ENCODE measurements around the gene IFNA7.

DNA sequence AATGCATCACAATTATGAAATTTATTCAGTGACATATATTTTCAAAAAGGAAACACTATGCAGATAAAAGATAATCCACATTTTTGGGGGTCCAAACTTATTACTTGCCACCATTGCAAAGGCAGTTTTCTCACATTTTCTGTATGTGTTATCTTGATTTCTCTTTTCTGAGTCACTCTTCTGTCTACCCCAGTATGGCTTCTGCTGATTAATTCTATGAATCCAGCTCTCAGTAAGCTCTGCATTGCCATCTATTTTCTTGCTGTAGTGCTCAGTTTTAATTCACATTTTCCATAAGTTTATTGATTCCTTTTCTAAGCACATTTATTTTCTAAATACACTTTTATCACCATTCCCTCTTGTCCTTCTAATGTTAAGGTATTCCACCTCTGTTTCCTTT, 3.2 kb upstream of the IFNA7 start:
- TF ChIP-seq FOXK2 (IDR thresholded peaks at IDR 0.05): no peak
- TF ChIP-seq SP1 (IDR thresholded peaks at IDR 0.05): no peak
- no peak for TF ChIP-seq ELF4 (IDR thresholded peaks at IDR 0.05)
- TF ChIP-seq BHLHE40 (IDR thresholded peaks at IDR 0.05; ENCODE audit: borderline replicate concordance): no peak
- no peak for TF ChIP-seq HDGF (IDR thresholded peaks at IDR 0.05; ENCODE audit: borderline replicate concordance)
- no peak for TF ChIP-seq NFRKB (IDR thresholded peaks at IDR 0.05)
- no peak for TF ChIP-seq SUZ12 (IDR thresholded peaks at IDR 0.05)
- TF ChIP-seq ZNF384 (IDR thresholded peaks at IDR 0.05): no peak
- no peak for TF ChIP-seq LEF1 (IDR thresholded peaks at IDR 0.05; ENCODE audit: borderline replicate concordance)
- no peak for TF ChIP-seq ARNT (IDR thresholded peaks at IDR 0.05)
- TF ChIP-seq FOXM1 (IDR thresholded peaks at IDR 0.05; ENCODE audit: borderline replicate concordance): no peak
- TF ChIP-seq TARDBP (IDR thresholded peaks at IDR 0.05): no peak
- TF ChIP-seq, protein P1, sequence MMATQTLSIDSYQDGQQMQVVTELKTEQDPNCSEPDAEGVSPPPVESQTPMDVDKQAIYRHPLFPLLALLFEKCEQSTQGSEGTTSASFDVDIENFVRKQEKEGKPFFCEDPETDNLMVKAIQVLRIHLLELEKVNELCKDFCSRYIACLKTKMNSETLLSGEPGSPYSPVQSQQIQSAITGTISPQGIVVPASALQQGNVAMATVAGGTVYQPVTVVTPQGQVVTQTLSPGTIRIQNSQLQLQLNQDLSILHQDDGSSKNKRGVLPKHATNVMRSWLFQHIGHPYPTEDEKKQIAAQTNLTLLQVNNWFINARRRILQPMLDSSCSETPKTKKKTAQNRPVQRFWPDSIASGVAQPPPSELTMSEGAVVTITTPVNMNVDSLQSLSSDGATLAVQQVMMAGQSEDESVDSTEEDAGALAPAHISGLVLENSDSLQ (IDR thresholded peaks at IDR 0.05): no peak
- no peak for TF ChIP-seq CTBP1 (IDR thresholded peaks at IDR 0.05; ENCODE audit: borderline replicate concordance)
